Astrocyte of the hippocampus (primary cell): ENCODE results near the gene CRIP2.

Source experiments
- DNase-seq: peaks from one replicate; pipeline ENCODE4 v3.0.0; 2011; ENCODE audit warnings: low read depth, low spot score

Gene CRIP2

GRCh38 chr14:105498430-105499255, 24.0 kb downstream of the CRIP2 start:
- DNase-seq = no peak

- no peak for DNase-seq
Observed at GRCh38 chr14:105499256-105500035, 24.8 kb downstream of the CRIP2 start.

- no peak for DNase-seq
Observed at GRCh38 chr14:105500036-105500725, 25.6 kb downstream of the CRIP2 start.

- no peak for DNase-seq
Observed at GRCh38 chr14:105500726-105501101, 26.1 kb downstream of the CRIP2 start.

- no peak for DNase-seq
Observed at GRCh38 chr14:105501504-105502291, 27.1 kb downstream of the CRIP2 start.

- DNase-seq = no peak
Observed at GRCh38 chr14:105502446-105503295, 28.1 kb downstream of the CRIP2 start.

- no peak for DNase-seq
Observed at GRCh38 chr14:105503296-105503640, 28.6 kb downstream of the CRIP2 start.

GRCh38 chr14:105503935-105504692, 29.5 kb downstream of the CRIP2 start:
- DNase-seq = no peak

GRCh38 chr14:105505101-105505500, 30.5 kb downstream of the CRIP2 start:
- DNase-seq = no peak

GRCh38 chr14:105507247-105507646, 32.6 kb downstream of the CRIP2 start:
- no peak for DNase-seq

GRCh38 chr14:105508069-105508468, 33.4 kb downstream of the CRIP2 start:
- no peak for DNase-seq

GRCh38 chr14:105508601-105509000, 34.0 kb downstream of the CRIP2 start:
- DNase-seq = no peak

- DNase-seq = no peak
Observed at GRCh38 chr14:105517096-105517495, 42.5 kb downstream of the CRIP2 start.

GRCh38 chr14:105519946-105520698, 45.5 kb downstream of the CRIP2 start:
- DNase-seq = no peak

GRCh38 chr14:105525326-105525725, 50.7 kb downstream of the CRIP2 start:
- DNase-seq = no peak

GRCh38 chr14:105525861-105526775, 51.5 kb downstream of the CRIP2 start, which contains the start of gene TMEM121:
TSS of gene TMEM121 (plus strand) at chr14:105526583. CDS start at chr14:105528835, 2,252 bp downstream.
- DNase-seq = peak; percentile 44

- DNase-seq = no peak
Observed at GRCh38 chr14:105526776-105527380, 52.3 kb downstream of the CRIP2 start.
